H9 (cell line): ENCODE data around the gene FREM1. TPM values are rescaled to one million over a fixed set of nuclear protein-coding genes. Genes with fewer than 3 reads are reported as not detected.

Experiments
- DNase-seq: peaks from one replicate; pipeline ENCODE4 v3.0.0-alpha.2; 2017
- H2AFZ ChIP-seq: one replicate; pipeline ENCODE4 v1.6.1; 2013; ENCODE audit warnings: mild to moderate bottlenecking, low read length, control low read depth, moderate library complexity
- H2AK5ac ChIP-seq: 2 replicates; pipeline ENCODE4 v1.6.1; 2013; ENCODE audit warnings: low read length, control low read depth, mixed read lengths; ENCODE audit not compliant: insufficient read length
- H2BK120ac ChIP-seq: one replicate; pipeline ENCODE4 v1.6.1; 2013; ENCODE audit warnings: low read depth, mild to moderate bottlenecking, low read length, control low read depth, inconsistent platforms; ENCODE audit not compliant: poor library complexity, severe bottlenecking
- H2BK12ac ChIP-seq: 2 replicates; pipeline ENCODE4 v1.6.1; 2013; ENCODE audit warnings: low read length, control low read depth, mixed read lengths, low read depth; ENCODE audit not compliant: insufficient read length
- H2BK15ac ChIP-seq: 2 replicates; pipeline ENCODE4 v1.6.1; 2013; ENCODE audit warnings: low read depth, low read length, control low read depth
- H2BK20ac ChIP-seq: one replicate; pipeline ENCODE4 v1.6.1; 2013; ENCODE audit warnings: low read depth, mild to moderate bottlenecking, low read length, control low read depth, inconsistent platforms; ENCODE audit not compliant: poor library complexity, severe bottlenecking
- H2BK5ac ChIP-seq: 2 replicates; pipeline ENCODE4 v1.6.1; 2013; ENCODE audit warnings: low read length, control low read depth, mixed read lengths; ENCODE audit not compliant: insufficient read length
- H3K14ac ChIP-seq: 2 replicates; pipeline ENCODE4 v1.6.1; 2013; ENCODE audit warnings: low read length, control low read depth; ENCODE audit not compliant: insufficient read depth
- H3K18ac ChIP-seq: 2 replicates; pipeline ENCODE4 v1.6.1; 2013; ENCODE audit warnings: low read depth, mild to moderate bottlenecking, mixed read lengths, low read length, control low read depth; ENCODE audit not compliant: insufficient read length
- H3K23ac ChIP-seq: 2 replicates; pipeline ENCODE4 v1.6.1; 2013; ENCODE audit warnings: low read length, control low read depth, mixed read lengths, low read depth; ENCODE audit not compliant: insufficient read length
- H3K23me2 ChIP-seq: 2 replicates; pipeline ENCODE4 v1.6.1; 2013; ENCODE audit warnings: low read depth, mild to moderate bottlenecking, mixed read lengths, low read length, control low read depth; ENCODE audit not compliant: insufficient read length, poor library complexity, severe bottlenecking
- H3K27ac ChIP-seq: 2 replicates; pipeline ENCODE4 v1.5.1; 2013; ENCODE audit warnings: low read length, control low read depth, mixed read lengths, low read depth; ENCODE audit not compliant: insufficient read length
- H3K27me3 ChIP-seq: 2 replicates; pipeline ENCODE4 v1.6.1; 2013; ENCODE audit warnings: low read length, control low read depth, inconsistent platforms; ENCODE audit not compliant: insufficient read depth
- H3K4ac ChIP-seq: 2 replicates; pipeline ENCODE4 v1.6.1; 2013; ENCODE audit warnings: low read depth, mild to moderate bottlenecking, control low read depth, inconsistent platforms, low read length, moderate library complexity
- H3K4me1 ChIP-seq: 2 replicates; pipeline ENCODE4 v1.6.1; 2013; ENCODE audit warnings: low read length, control low read depth, inconsistent platforms; ENCODE audit not compliant: insufficient read depth
- H3K4me2 ChIP-seq: 2 replicates; pipeline ENCODE4 v1.6.1; 2013; ENCODE audit warnings: low read length, control low read depth, mixed read lengths; ENCODE audit not compliant: insufficient read length, insufficient read depth
- H3K56ac ChIP-seq: 2 replicates; pipeline ENCODE4 v1.6.1; 2013; ENCODE audit warnings: low read depth, mild to moderate bottlenecking, mixed read lengths, low read length, control low read depth; ENCODE audit not compliant: insufficient read length
- H3K79me1 ChIP-seq: 2 replicates; pipeline ENCODE4 v1.6.1; 2013; ENCODE audit warnings: low read depth, mild to moderate bottlenecking, moderate library complexity, low read length, control low read depth, inconsistent platforms; ENCODE audit not compliant: insufficient read depth, poor library complexity, severe bottlenecking
- H3K79me2 ChIP-seq: 2 replicates; pipeline ENCODE4 v1.6.1; 2013; ENCODE audit warnings: low read length, control low read depth, inconsistent platforms; ENCODE audit not compliant: insufficient read depth
- H3K9ac ChIP-seq: 2 replicates; pipeline ENCODE4 v1.6.1; 2013; ENCODE audit warnings: low read length, control low read depth, mixed read lengths; ENCODE audit not compliant: insufficient read length; ENCODE audit errors: extremely low read depth
- H3K9me3 ChIP-seq: one replicate; pipeline ENCODE4 v1.6.1; 2013; ENCODE audit warnings: low read depth, low read length, inconsistent platforms; ENCODE audit not compliant: control insufficient read depth
- H3T11ph ChIP-seq: one replicate; pipeline ENCODE4 v1.6.1; 2013; ENCODE audit warnings: mild to moderate bottlenecking, low read length, control low read depth, inconsistent platforms
- H4K20me1 ChIP-seq: one replicate; pipeline ENCODE4 v1.6.1; 2013; ENCODE audit not compliant: control insufficient read depth, insufficient read length, insufficient read depth
- H4K5ac ChIP-seq: 2 replicates; pipeline ENCODE4 v1.6.1; 2013; ENCODE audit warnings: low read depth, mild to moderate bottlenecking, mixed read lengths, low read length, control low read depth; ENCODE audit not compliant: insufficient read length
- H4K8ac ChIP-seq: replicated peaks from 2 replicates; pipeline ENCODE4 v1.6.1; 2013; ENCODE audit warnings: low read length, control low read depth, mixed read lengths, low read depth; ENCODE audit not compliant: insufficient read length
- H4K91ac ChIP-seq: 2 replicates; pipeline ENCODE4 v1.6.1; 2013; ENCODE audit warnings: low read depth, mild to moderate bottlenecking, moderate library complexity, mixed read lengths, low read length, control low read depth; ENCODE audit not compliant: insufficient read length
- H3K27ac Mint-ChIP-seq, 3 experiments: 2 replicates in 2 of 3; 3 replicates in 1 of 3; pipeline ENCODE4 v1.8.0; 2020 to 2021; ENCODE audit warnings: mixed read lengths in 3 of 3, mild to moderate bottlenecking in 1 of 3, moderate library complexity in 1 of 3
- H3K27me3 Mint-ChIP-seq: 2 replicates; pipeline ENCODE4 v1.8.0; 2021; ENCODE audit warnings: low read depth, mild to moderate bottlenecking, moderate library complexity, mixed read lengths
- H3K36me3 Mint-ChIP-seq, 3 experiments: 2 replicates in 2 of 3; 3 replicates in 1 of 3; pipeline ENCODE4 v1.8.0; 2020 to 2021; ENCODE audit warnings: low read depth in 3 of 3, mixed read lengths in 3 of 3; ENCODE audit not compliant: insufficient read depth in 1 of 3
- H3K4me1 Mint-ChIP-seq, 2 experiments: 2 replicates each; pipeline ENCODE4 v1.8.0; 2020; ENCODE audit warnings: mixed read lengths in 2 of 2
- H3K4me3 Mint-ChIP-seq, 2 experiments: 2 replicates in 1 of 2; 3 replicates in 1 of 2; pipeline ENCODE4 v1.8.0; 2020 to 2021; ENCODE audit warnings: mild to moderate bottlenecking in 2 of 2, mixed read lengths in 2 of 2, moderate library complexity in 1 of 2
- H3K9me3 Mint-ChIP-seq, 2 experiments: 2 replicates in 1 of 2; 3 replicates in 1 of 2; pipeline ENCODE4 v1.8.0; 2020; ENCODE audit warnings: mild to moderate bottlenecking in 2 of 2, mixed read lengths in 2 of 2, moderate library complexity in 1 of 2
- WGBS: extraction: QIAGEN DNeasy Blood & Tissue Kit; methylation state at CpG from one replicate; pipeline ENCODE4 v1.1.7; 2013; ENCODE audit warnings: missing lambda C conversion rate, low lambda C conversion rate, mixed read lengths; ENCODE audit not compliant: insufficient read length; ENCODE audit errors: extremely low coverage; 5-methylcytosine and 5-hydroxymethylcytosine counted together
- total RNA-seq: library from RNA; stranded (reverse); gene quantifications from 2 replicates; pipeline ENCODE4 v1.2.1, GENCODE V29; 2021
- TF ChIP-seq, protein P1 (sequence below): fragments of 200-600 bp; sonication (generic); conservative IDR thresholded peaks from 3 replicates; pipeline ENCODE4 v1.8.0; 2021; ENCODE audit warnings: antibody characterized with exemption, mild to moderate bottlenecking

Gene FREM1
- total RNA-seq, 1 experiment from 2014 or later: 0.44 TPM

DNA sequence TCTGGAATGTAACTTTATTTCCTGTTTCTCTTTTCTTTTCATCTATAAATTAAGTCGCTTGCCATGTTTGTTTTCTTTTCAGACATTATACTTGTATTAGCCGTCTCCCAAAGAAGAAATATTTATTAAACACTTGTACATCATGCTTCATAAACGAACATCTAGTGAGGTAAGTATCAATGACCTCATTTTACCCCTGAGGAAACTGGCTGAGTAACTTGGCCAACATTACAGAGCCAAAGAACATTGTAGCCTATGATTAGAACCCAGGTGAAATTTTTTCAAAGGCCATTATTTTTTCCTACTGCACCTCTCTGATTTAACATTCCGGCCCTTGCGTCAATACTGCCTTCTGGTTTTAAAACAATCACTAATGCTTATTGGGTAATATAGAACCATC, 4.2 kb downstream of the FREM1 start:
- Mint-ChIP-seq H3K27ac (no peak overlapping the region; a peak in 1 of 7 replicates), H3K4me1 (peaks cover 28 to 38% of the 10 kb centered on the region in 2 experiments), H3K27me3 (no peaks in the 10 kb centered on the region), H3K9me3 (no peaks in the 10 kb centered on the region), H3K36me3 (no peaks in the 10 kb centered on the region), H3K4me3 (no peak overlapping the region)
- Histone ChIP-seq H3K27me3 (no peaks in the 10 kb centered on the region), H3K56ac (no peak overlapping the region), H3K9me3 (no peaks in the 10 kb centered on the region), H2BK15ac (no peak overlapping the region), H4K5ac (no peak overlapping the region), H2BK20ac (no peak overlapping the region), H4K8ac (no peak overlapping the region), H3K9ac (no peak overlapping the region), H4K91ac (no peak overlapping the region), H3T11ph (no peak overlapping the region), H3K4ac (no peak overlapping the region), H3K14ac (no peak overlapping the region), H2BK120ac (no peak overlapping the region), H3K79me1 (no peaks in the 10 kb centered on the region), H3K4me2 (no peak overlapping the region), H4K20me1 (no peaks in the 10 kb centered on the region), H2BK12ac (no peak overlapping the region), H3K23ac (no peak overlapping the region), H3K27ac (no peak overlapping the region), H3K18ac (no peak overlapping the region), H3K23me2 (peaks cover 4% of the 10 kb centered on the region), H2AFZ (no peak overlapping the region), H2AK5ac (no peak overlapping the region), H2BK5ac (no peak overlapping the region), H3K4me1 (peaks cover 15% of the 10 kb centered on the region), H3K79me2 (no peaks in the 10 kb centered on the region)
- whole genome bisulfite sequencing: no CpG with 5 or more reads among the region's 5 CpGs
- TF ChIP-seq, protein P1, sequence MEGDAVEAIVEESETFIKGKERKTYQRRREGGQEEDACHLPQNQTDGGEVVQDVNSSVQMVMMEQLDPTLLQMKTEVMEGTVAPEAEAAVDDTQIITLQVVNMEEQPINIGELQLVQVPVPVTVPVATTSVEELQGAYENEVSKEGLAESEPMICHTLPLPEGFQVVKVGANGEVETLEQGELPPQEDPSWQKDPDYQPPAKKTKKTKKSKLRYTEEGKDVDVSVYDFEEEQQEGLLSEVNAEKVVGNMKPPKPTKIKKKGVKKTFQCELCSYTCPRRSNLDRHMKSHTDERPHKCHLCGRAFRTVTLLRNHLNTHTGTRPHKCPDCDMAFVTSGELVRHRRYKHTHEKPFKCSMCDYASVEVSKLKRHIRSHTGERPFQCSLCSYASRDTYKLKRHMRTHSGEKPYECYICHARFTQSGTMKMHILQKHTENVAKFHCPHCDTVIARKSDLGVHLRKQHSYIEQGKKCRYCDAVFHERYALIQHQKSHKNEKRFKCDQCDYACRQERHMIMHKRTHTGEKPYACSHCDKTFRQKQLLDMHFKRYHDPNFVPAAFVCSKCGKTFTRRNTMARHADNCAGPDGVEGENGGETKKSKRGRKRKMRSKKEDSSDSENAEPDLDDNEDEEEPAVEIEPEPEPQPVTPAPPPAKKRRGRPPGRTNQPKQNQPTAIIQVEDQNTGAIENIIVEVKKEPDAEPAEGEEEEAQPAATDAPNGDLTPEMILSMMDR: no peak
- no peak for DNase-seq
